Fibroblast of lung (primary cell): ENCODE measurements around the gene CADPS.

Experiments used
- EZH2 ChIP-seq: IDR thresholded peaks from 2 replicates; pipeline ENCODE4 v1.5.1; 2012; ENCODE audit warnings: low read length, control low read depth, mild to moderate bottlenecking; ENCODE audit errors: missing control alignments
- TF ChIP-seq, protein P1 (sequence below), 2 donors: IDR thresholded peaks in 1 of 2; conservative IDR thresholded peaks in 1 of 2; 1 replicate in 1 of 2; 2 replicates in 1 of 2; pipeline ENCODE4 v1.5.1; 2011 to 2012; ENCODE audit warnings: low read length in 2 of 2, control low read depth in 1 of 2, inconsistent platforms in 1 of 2, low read depth in 1 of 2, mild to moderate bottlenecking in 1 of 2

GRCh38 chr3:62727536-62727935 is 147.7 kb downstream of the CADPS start:
- TF ChIP-seq, protein P1, sequence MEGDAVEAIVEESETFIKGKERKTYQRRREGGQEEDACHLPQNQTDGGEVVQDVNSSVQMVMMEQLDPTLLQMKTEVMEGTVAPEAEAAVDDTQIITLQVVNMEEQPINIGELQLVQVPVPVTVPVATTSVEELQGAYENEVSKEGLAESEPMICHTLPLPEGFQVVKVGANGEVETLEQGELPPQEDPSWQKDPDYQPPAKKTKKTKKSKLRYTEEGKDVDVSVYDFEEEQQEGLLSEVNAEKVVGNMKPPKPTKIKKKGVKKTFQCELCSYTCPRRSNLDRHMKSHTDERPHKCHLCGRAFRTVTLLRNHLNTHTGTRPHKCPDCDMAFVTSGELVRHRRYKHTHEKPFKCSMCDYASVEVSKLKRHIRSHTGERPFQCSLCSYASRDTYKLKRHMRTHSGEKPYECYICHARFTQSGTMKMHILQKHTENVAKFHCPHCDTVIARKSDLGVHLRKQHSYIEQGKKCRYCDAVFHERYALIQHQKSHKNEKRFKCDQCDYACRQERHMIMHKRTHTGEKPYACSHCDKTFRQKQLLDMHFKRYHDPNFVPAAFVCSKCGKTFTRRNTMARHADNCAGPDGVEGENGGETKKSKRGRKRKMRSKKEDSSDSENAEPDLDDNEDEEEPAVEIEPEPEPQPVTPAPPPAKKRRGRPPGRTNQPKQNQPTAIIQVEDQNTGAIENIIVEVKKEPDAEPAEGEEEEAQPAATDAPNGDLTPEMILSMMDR (conservative IDR thresholded peaks at IDR 0.05 in 1 of 2, IDR thresholded peaks at IDR 0.05 in 1 of 2; ENCODE audit: low read depth in 1 of 2, low read length in 2 of 2) = no peak
- no peak for TF ChIP-seq EZH2
